ENCODE data around the gene GGT6. TPM values are rescaled to one million over a fixed set of nuclear protein-coding genes. Genes with fewer than 3 reads are reported as not detected.

The GGT6 gene
- total RNA-seq, 2 experiments from 2014 or later, result not detected

- Mint-ChIP-seq H3K27me3 (peaks cover 24% of the 10 kb centered on the region), H3K9me3 (ENCODE audit: low read depth) (no peaks in the 10 kb centered on the region), H3K4me3 (no peak overlapping the region), H3K4me1 (peaks cover 14% of the 10 kb centered on the region), H3K36me3 (no peaks in the 10 kb centered on the region), H3K27ac (no peak overlapping the region)
- no peak for ATAC-seq
- CTCF ChIA-PET, result interaction anchor here (1.6 kb wide), 1 partner anchor 11 kb away, joined by 5 read pairs; no protein-coding TSS in a partner anchor
- DNase-seq, result no peak
Measured at GRCh38 chr17:4577386-4577993, 17.1 kb upstream of the GGT6 start.

GRCh38 chr17:4576729-4577322, 16.4 kb upstream of the GGT6 start:
- Mint-ChIP-seq H3K9me3 (ENCODE audit: low read depth) (no peaks in the 10 kb centered on the region), H3K27me3 (peaks cover 19% of the 10 kb centered on the region)

GRCh38 chr17:4576161-4576558, 15.8 kb upstream of the GGT6 start:
- H3K9me3 Mint-ChIP-seq (ENCODE audit: low read depth), result no peaks in the 10 kb centered on the region
- no peak for ATAC-seq
- no peak overlapping the region for H3K27ac Mint-ChIP-seq
- CTCF ChIA-PET, result interaction anchor here (1.6 kb wide), 1 partner anchor 10 kb away, joined by 5 read pairs; no protein-coding TSS in a partner anchor
- no peak overlapping the region for H3K4me3 Mint-ChIP-seq
- no peak for DNase-seq
- H3K27me3 Mint-ChIP-seq, result peaks cover 18% of the 10 kb centered on the region
- H3K4me1 Mint-ChIP-seq, result peaks cover 14% of the 10 kb centered on the region
- no peaks in the 10 kb centered on the region for H3K36me3 Mint-ChIP-seq

More at GRCh38 chr17:4576729-4577322, 16.4 kb upstream of the GGT6 start:
- Mint-ChIP-seq H3K4me3 (no peak overlapping the region), H3K4me1 (peaks cover 14% of the 10 kb centered on the region), H3K36me3 (no peaks in the 10 kb centered on the region), H3K27ac (no peak overlapping the region)
- CTCF ChIA-PET, result interaction anchor here (1.6 kb wide), 1 partner anchor 10 kb away, joined by 5 read pairs; no protein-coding TSS in a partner anchor
- no peak for ATAC-seq
- no peak for DNase-seq

- no peak overlapping the region for H3K27ac Mint-ChIP-seq
- H3K9me3 Mint-ChIP-seq (ENCODE audit: low read depth), result no peaks in the 10 kb centered on the region
- H3K4me3 Mint-ChIP-seq, result no peak overlapping the region
- ATAC-seq (no peak), DNase-seq (no peak)
- CTCF ChIA-PET, result interaction anchor here (1.0 to 1.7 kb wide), 3 partner anchors 10 to 154 kb away, joined by 3 to 4 read pairs (median 3); no protein-coding TSS in a partner anchor
- H3K27me3 Mint-ChIP-seq, result peaks cover 16% of the 10 kb centered on the region
- peaks cover 17% of the 10 kb centered on the region for H3K4me1 Mint-ChIP-seq
- no peaks in the 10 kb centered on the region for H3K36me3 Mint-ChIP-seq
Measured at GRCh38 chr17:4574448-4575045, 14.2 kb upstream of the GGT6 start.

- Mint-ChIP-seq H3K36me3 (no peaks in the 10 kb centered on the region), H3K4me3 (no peak overlapping the region), H3K9me3 (ENCODE audit: low read depth) (no peaks in the 10 kb centered on the region), H3K4me1 (peaks cover 17% of the 10 kb centered on the region), H3K27ac (no peak overlapping the region), H3K27me3 (peaks cover 18% of the 10 kb centered on the region)
- ATAC-seq (peak; percentile 81), DNase-seq (peak; percentile 64)
- CTCF ChIA-PET, result interaction anchor here (0.9 to 1.7 kb wide), 4 partner anchors 9 to 154 kb away, joined by 3 to 4 read pairs (median 3); no protein-coding TSS in a partner anchor
Measured at GRCh38 chr17:4573669-4574068, 13.3 kb upstream of the GGT6 start.

GRCh38 chr17:4573115-4573514, 12.7 kb upstream of the GGT6 start:
- Mint-ChIP-seq H3K4me1 (peaks cover 17% of the 10 kb centered on the region), H3K4me3 (no peak overlapping the region), H3K27ac (no peak overlapping the region), H3K36me3 (no peaks in the 10 kb centered on the region), H3K9me3 (ENCODE audit: low read depth) (no peaks in the 10 kb centered on the region), H3K27me3 (peaks cover 20% of the 10 kb centered on the region)
- ATAC-seq, result no peak
- CTCF ChIA-PET, result interaction anchor here (0.9 to 1.7 kb wide), 2 partner anchors 10 to 14 kb away, joined by 3 read pairs; no protein-coding TSS in a partner anchor
- no peak for DNase-seq

GRCh38 chr17:4572131-4572530, 11.8 kb upstream of the GGT6 start:
- ATAC-seq, result no peak
- H3K4me1 Mint-ChIP-seq, result peaks cover 17% of the 10 kb centered on the region
- CTCF ChIA-PET, result no interaction called here
- H3K4me3 Mint-ChIP-seq, result no peak overlapping the region
- H3K36me3 Mint-ChIP-seq, result no peaks in the 10 kb centered on the region
- DNase-seq, result no peak
- H3K9me3 Mint-ChIP-seq (ENCODE audit: low read depth), result no peaks in the 10 kb centered on the region
- H3K27me3 Mint-ChIP-seq, result peaks cover 20% of the 10 kb centered on the region
- H3K27ac Mint-ChIP-seq, result no peak overlapping the region

GRCh38 chr17:4569591-4569990, 9.2 kb upstream of the GGT6 start:
- Mint-ChIP-seq H3K27ac (no peak overlapping the region), H3K4me3 (no peak overlapping the region), H3K9me3 (ENCODE audit: low read depth) (no peaks in the 10 kb centered on the region), H3K4me1 (peaks cover 26% of the 10 kb centered on the region), H3K27me3 (peaks cover 17% of the 10 kb centered on the region), H3K36me3 (no peaks in the 10 kb centered on the region)
- CTCF ChIA-PET, result interaction anchor here (0.6 to 1.5 kb wide), 3 partner anchors 149 to 504 kb away, joined by 3 to 4 read pairs (median 3); no protein-coding TSS in a partner anchor
- ATAC-seq, result no peak
- no peak for DNase-seq

GRCh38 chr17:4566785-4567184, 6.4 kb upstream of the GGT6 start:
- peaks cover 33% of the 10 kb centered on the region for H3K4me1 Mint-ChIP-seq
- no peaks in the 10 kb centered on the region for H3K36me3 Mint-ChIP-seq
- peak; percentile 61 for ATAC-seq
- H3K9me3 Mint-ChIP-seq (ENCODE audit: low read depth), result no peaks in the 10 kb centered on the region
- no peak overlapping the region for H3K4me3 Mint-ChIP-seq
- H3K27me3 Mint-ChIP-seq, result peaks cover 8% of the 10 kb centered on the region
- DNase-seq, result peak; percentile 69
- CTCF ChIA-PET, result interaction anchor here (0.6 to 4.0 kb wide), 50 partner anchors 10 to 411 kb away, joined by 3 to 53 read pairs (median 4); partner anchors contain the start of genes CHRNE, MYBBP1A, SMTNL2 and SPAG7
- no peak overlapping the region for H3K27ac Mint-ChIP-seq

GRCh38 chr17:4565209-4566141, 5.1 kb upstream of the GGT6 start:
- Mint-ChIP-seq H3K36me3 (no peaks in the 10 kb centered on the region), H3K9me3 (ENCODE audit: low read depth) (no peaks in the 10 kb centered on the region), H3K4me3 (peak overlapping the region; percentile 40), H3K27me3 (peaks cover 4% of the 10 kb centered on the region), H3K27ac (no peak overlapping the region), H3K4me1 (peaks cover 37% of the 10 kb centered on the region)
- CTCF ChIA-PET, result interaction anchor here (0.6 to 4.0 kb wide), 19 partner anchors 8 to 340 kb away, joined by 3 to 53 read pairs (median 4); partner anchors contain the start of genes CHRNE, MYBBP1A and UBE2G1
- ATAC-seq (peak; percentile 79), DNase-seq (peak; percentile 75)

GRCh38 chr17:4562015-4562969, 1.9 kb upstream of the GGT6 start:
- peak overlapping the region; percentile 61 for H3K27ac Mint-ChIP-seq
- H3K4me1 Mint-ChIP-seq, result peaks cover 39% of the 10 kb centered on the region
- no peaks in the 10 kb centered on the region for H3K27me3 Mint-ChIP-seq
- H3K9me3 Mint-ChIP-seq (ENCODE audit: low read depth), result no peaks in the 10 kb centered on the region
- H3K4me3 Mint-ChIP-seq, result no peak overlapping the region
- H3K36me3 Mint-ChIP-seq, result no peaks in the 10 kb centered on the region
- CTCF ChIA-PET, result interaction anchor here (0.9 to 1.5 kb wide), 5 partner anchors 60 to 500 kb away, joined by 3 to 5 read pairs (median 4); partner anchors contain the start of gene CHRNE
- DNase-seq, result no peak
- no peak for ATAC-seq

GRCh38 chr17:4560837-4561256, 470 bp upstream of the GGT6 start:
- Mint-ChIP-seq H3K27me3 (no peaks in the 10 kb centered on the region), H3K36me3 (no peaks in the 10 kb centered on the region), H3K4me3 (no peak overlapping the region), H3K27ac (no peak overlapping the region), H3K4me1 (peaks cover 43% of the 10 kb centered on the region), H3K9me3 (ENCODE audit: low read depth) (no peaks in the 10 kb centered on the region)
- DNase-seq (no peak), ATAC-seq (no peak)
- CTCF ChIA-PET, result interaction anchor here (1.2 kb wide), 1 partner anchor 140 kb away, joined by 3 read pairs; no protein-coding TSS in a partner anchor

All from activated CD8-positive, alpha-beta memory T cell treated with anti-CD3 and anti-CD28 coated beads, Interleukin-2, amount 10 ng/mL, durations not matched to agents 7 days and 5 days (primary cell).